ENCODE measurements around the gene CCDC40.

CCDC40 gene

GRCh38 chr17:80065478-80066170 lies 29.2 kb downstream of the CCDC40 start:
- no peak for TF ChIP-seq FOXP2 (optimal IDR thresholded peaks at IDR 0.05; ENCODE audit: borderline replicate concordance, extremely low read depth, extremely low read length, insufficient read depth)
- TF ChIP-seq SIN3A (IDR thresholded peaks at IDR 0.05; ENCODE audit: borderline replicate concordance, insufficient read depth, low read length) = no peak
- TF ChIP-seq, protein P1, sequence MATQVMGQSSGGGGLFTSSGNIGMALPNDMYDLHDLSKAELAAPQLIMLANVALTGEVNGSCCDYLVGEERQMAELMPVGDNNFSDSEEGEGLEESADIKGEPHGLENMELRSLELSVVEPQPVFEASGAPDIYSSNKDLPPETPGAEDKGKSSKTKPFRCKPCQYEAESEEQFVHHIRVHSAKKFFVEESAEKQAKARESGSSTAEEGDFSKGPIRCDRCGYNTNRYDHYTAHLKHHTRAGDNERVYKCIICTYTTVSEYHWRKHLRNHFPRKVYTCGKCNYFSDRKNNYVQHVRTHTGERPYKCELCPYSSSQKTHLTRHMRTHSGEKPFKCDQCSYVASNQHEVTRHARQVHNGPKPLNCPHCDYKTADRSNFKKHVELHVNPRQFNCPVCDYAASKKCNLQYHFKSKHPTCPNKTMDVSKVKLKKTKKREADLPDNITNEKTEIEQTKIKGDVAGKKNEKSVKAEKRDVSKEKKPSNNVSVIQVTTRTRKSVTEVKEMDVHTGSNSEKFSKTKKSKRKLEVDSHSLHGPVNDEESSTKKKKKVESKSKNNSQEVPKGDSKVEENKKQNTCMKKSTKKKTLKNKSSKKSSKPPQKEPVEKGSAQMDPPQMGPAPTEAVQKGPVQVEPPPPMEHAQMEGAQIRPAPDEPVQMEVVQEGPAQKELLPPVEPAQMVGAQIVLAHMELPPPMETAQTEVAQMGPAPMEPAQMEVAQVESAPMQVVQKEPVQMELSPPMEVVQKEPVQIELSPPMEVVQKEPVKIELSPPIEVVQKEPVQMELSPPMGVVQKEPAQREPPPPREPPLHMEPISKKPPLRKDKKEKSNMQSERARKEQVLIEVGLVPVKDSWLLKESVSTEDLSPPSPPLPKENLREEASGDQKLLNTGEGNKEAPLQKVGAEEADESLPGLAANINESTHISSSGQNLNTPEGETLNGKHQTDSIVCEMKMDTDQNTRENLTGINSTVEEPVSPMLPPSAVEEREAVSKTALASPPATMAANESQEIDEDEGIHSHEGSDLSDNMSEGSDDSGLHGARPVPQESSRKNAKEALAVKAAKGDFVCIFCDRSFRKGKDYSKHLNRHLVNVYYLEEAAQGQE (IDR thresholded peaks at IDR 0.05; ENCODE audit: insufficient read depth in 1 of 2, low read depth in 2 of 2, low read length in 2 of 2) = no peak
- TF ChIP-seq POLR2AphosphoS5 (IDR thresholded peaks at IDR 0.05; ENCODE audit: low read depth, low read length) = no peak

GRCh38 chr17:80067393-80067986 lies 31.0 kb downstream of the CCDC40 start:
- no peak for TF ChIP-seq TAF1 (IDR thresholded peaks at IDR 0.05; ENCODE audit: borderline replicate concordance, insufficient read depth, low read length)
- TF ChIP-seq, protein P1 (IDR thresholded peaks at IDR 0.05; ENCODE audit: insufficient read depth in 1 of 2, low read depth in 2 of 2, low read length in 2 of 2) = no peak
- TF ChIP-seq POLR2AphosphoS5 (IDR thresholded peaks at IDR 0.05; ENCODE audit: low read depth, low read length) = no peak
- no peak for TF ChIP-seq FOXP2 (optimal IDR thresholded peaks at IDR 0.05; ENCODE audit: borderline replicate concordance, extremely low read depth, extremely low read length, insufficient read depth)
- TF ChIP-seq SIN3A (IDR thresholded peaks at IDR 0.05; ENCODE audit: borderline replicate concordance, insufficient read depth, low read length) = no peak

GRCh38 chr17:80068301-80069222 lies 32.1 kb downstream of the CCDC40 start:
- TF ChIP-seq, protein P1 (IDR thresholded peaks at IDR 0.05; ENCODE audit: insufficient read depth in 1 of 2, low read depth in 2 of 2, low read length in 2 of 2) = no peak
- TF ChIP-seq POLR2AphosphoS5 (IDR thresholded peaks at IDR 0.05; ENCODE audit: low read depth, low read length) (no peak), FOXP2 (optimal IDR thresholded peaks at IDR 0.05; ENCODE audit: borderline replicate concordance, extremely low read depth, extremely low read length, insufficient read depth) (peak; percentile 72), SIN3A (IDR thresholded peaks at IDR 0.05; ENCODE audit: borderline replicate concordance, insufficient read depth, low read length) (peak; percentile 17; the same call in 1 of the 2 replicates)

DNA sequence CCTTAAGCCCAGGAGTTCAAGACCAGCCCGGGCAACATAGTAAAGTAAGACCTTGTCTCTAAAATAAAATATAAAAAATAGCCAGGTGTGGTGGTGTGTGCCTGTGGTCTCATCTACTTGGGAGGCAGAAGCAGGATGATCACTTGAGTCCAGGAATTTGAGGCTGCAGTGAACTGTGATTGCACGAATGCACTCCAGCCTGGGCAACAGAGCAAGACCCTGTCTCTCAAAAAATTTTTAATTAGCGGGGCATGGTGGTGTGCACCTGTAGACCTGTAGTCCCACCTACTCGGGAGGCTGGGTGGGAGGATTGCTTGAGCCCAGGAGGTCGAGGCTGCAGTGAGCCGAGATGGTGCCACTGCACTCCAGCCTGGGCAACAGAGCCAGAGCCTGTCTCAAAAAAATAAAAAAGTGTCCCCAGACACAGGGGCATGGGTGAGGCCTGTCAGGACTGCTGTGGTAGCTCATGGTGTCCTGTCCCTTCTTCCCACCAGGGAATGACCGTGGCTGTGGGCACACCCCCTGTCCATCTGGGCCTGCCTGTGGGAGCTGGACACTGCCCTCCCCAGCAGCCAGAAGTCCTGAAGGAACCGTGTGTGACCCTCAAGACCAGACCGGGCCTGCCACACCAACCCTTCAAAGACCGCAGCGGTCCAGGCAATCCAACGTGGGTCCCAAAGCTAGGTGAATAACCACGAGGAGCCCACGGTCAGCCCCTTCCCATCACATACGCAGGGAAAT lies 34.1 kb downstream of the CCDC40 start:
- TF ChIP-seq SIN3A (IDR thresholded peaks at IDR 0.05; ENCODE audit: borderline replicate concordance, insufficient read depth, low read length) (no peak), POLR2AphosphoS5 (IDR thresholded peaks at IDR 0.05; ENCODE audit: low read depth, low read length) (no peak), TAF1 (IDR thresholded peaks at IDR 0.05; ENCODE audit: borderline replicate concordance, insufficient read depth, low read length) (no peak), FOXP2 (optimal IDR thresholded peaks at IDR 0.05; ENCODE audit: borderline replicate concordance, extremely low read depth, extremely low read length, insufficient read depth) (no peak)
- TF ChIP-seq, protein P1 (IDR thresholded peaks at IDR 0.05; ENCODE audit: insufficient read depth in 1 of 2, low read depth in 2 of 2, low read length in 2 of 2) = no peak

All from PFSK-1 (cell line).